Measurements from ENCODE around the gene SUN3.
"Not testable (repeated sequence)": the region's sequence is repeated elsewhere in the genome, so short reads cannot be mapped to it uniquely, and the experiment has no call there.

The SUN3 gene

GRCh38 chr7:48025624-48026023, 3.3 kb downstream of the SUN3 start:
- no peak for DNase-seq (ENCODE audit: low spot score)

- no peak for DNase-seq (ENCODE audit: low spot score)
These were observed 11.2 kb downstream of the SUN3 start for GRCh38 chr7:48017674-48018073.

GRCh38 chr7:48016641-48017040, 12.3 kb downstream of the SUN3 start:
- no peak for DNase-seq (ENCODE audit: low spot score)

GRCh38 chr7:48011951-48012350, 17.0 kb downstream of the SUN3 start:
- no peak for DNase-seq (ENCODE audit: low spot score)

- DNase-seq (ENCODE audit: low spot score), result no peak
These were observed 17.6 kb downstream of the SUN3 start for GRCh38 chr7:48011323-48011722.

GRCh38 chr7:48009954-48010353, 19.0 kb downstream of the SUN3 start:
- no peak for DNase-seq (ENCODE audit: low spot score)

GRCh38 chr7:48009257-48009656, 19.6 kb downstream of the SUN3 start:
- no peak for DNase-seq (ENCODE audit: low spot score)

- no peak for DNase-seq (ENCODE audit: low spot score)
These were observed 22.0 kb downstream of the SUN3 start for GRCh38 chr7:48006866-48007265.

GRCh38 chr7:48004638-48005037, 24.3 kb downstream of the SUN3 start:
- DNase-seq (ENCODE audit: low spot score), result no peak

GRCh38 chr7:48004032-48004431, 24.9 kb downstream of the SUN3 start:
- no peak for DNase-seq (ENCODE audit: low spot score)

GRCh38 chr7:48000164-48000563, 28.7 kb downstream of the SUN3 start:
- not testable (repeated sequence) for DNase-seq (ENCODE audit: low spot score)

GRCh38 chr7:47999413-47999812, 29.5 kb downstream of the SUN3 start:
- no peak for DNase-seq (ENCODE audit: low spot score)

GRCh38 chr7:47992446-47992845, 36.5 kb downstream of the SUN3 start:
- DNase-seq (ENCODE audit: low spot score), result no peak

GRCh38 chr7:47991741-47992311, 37.1 kb downstream of the SUN3 start:
- peak; percentile 90 for DNase-seq (ENCODE audit: low spot score)

GRCh38 chr7:47991270-47991669, 37.6 kb downstream of the SUN3 start:
- no peak for DNase-seq (ENCODE audit: low spot score)

GRCh38 chr7:47990592-47990991, 38.3 kb downstream of the SUN3 start:
- no peak for DNase-seq (ENCODE audit: low spot score)

GRCh38 chr7:47989607-47990400, 39.1 kb downstream of the SUN3 start:
- DNase-seq (ENCODE audit: low spot score), result not testable (repeated sequence)

- DNase-seq (ENCODE audit: low spot score), result no peak
These were observed 40.2 kb downstream of the SUN3 start for GRCh38 chr7:47988496-47989386.

- DNase-seq (ENCODE audit: low spot score), result no peak
These were observed 46.3 kb downstream of the SUN3 start for GRCh38 chr7:47982610-47983009.

- DNase-seq (ENCODE audit: low spot score), result not testable (repeated sequence)
These were observed 48.3 kb downstream of the SUN3 start for GRCh38 chr7:47980648-47981047.

- no peak for DNase-seq (ENCODE audit: low spot score)
These were observed 49.1 kb downstream of the SUN3 start for GRCh38 chr7:47979832-47980181.

GRCh38 chr7:47979145-47979831, 49.6 kb downstream of the SUN3 start, which contains the start of gene HUS1:
TSS of gene HUS1 (minus strand) at chr7:47979615. CDS start at chr7:47979519, 96 bp downstream.
- peak; percentile 97 for DNase-seq (ENCODE audit: low spot score)

Measured in CD4-positive, alpha-beta T cell treated with Interleukin-2 at 100 ng/mL for 4 hours (primary cell).